ENCODE measurements around the gene CNFN. TPM values are rescaled to one million over a fixed set of nuclear protein-coding genes. Genes with fewer than 3 reads are reported as not detected.

The CNFN gene
- not detected for total RNA-seq
- polyA plus RNA-seq: under 1 TPM; 0.47 to 0.91 TPM
- long read RNA-seq, donor 1: 0 reads
- long read RNA-seq, donor 2: 0 reads
- long read RNA-seq, donor 3: 0 reads

DNA sequence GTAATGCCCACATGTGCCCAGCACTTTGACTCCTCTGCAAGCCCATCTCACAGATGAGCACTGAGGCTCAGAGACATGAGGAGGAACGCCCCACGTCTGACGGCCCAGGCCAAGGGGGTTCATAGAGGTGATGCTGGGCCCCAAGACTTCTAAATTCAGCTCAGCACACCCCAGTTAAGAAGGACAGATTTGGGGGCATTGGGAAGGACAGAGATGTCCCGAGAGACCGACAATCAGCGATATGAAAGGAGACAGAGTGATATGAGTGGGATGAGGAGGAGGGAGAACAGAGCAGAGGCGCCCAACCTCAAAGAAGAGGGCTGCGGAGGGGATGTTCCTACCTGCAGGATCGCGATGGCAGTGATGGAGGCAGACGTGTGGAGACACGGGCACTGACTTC, at the start of gene CNFN:
Gene CNFN, minus strand, starts transcription at position 399 of the 400 bp plus-strand sequence. CDS start 1,260 bp downstream, outside the sequence.
- intact Hi-C loops (cut with DNase I): loop anchor here in 1 of 4 donors (10.0 kb wide), 1 partner anchor 145 kb away; the partner anchor contains the start of gene GSK3A
- Histone ChIP-seq H3K36me3 (no peaks in the 10 kb centered on the region), H3K9me3 (no peaks in the 10 kb centered on the region), H3K4me1 (ENCODE audit: insufficient read depth) (peaks cover 2% of the 10 kb centered on the region), H3K27ac (no peak within 1 kb of the TSS), H3K27me3 (no peaks in the 10 kb centered on the region), H3K4me3 (no peak within 1 kb of the TSS)
- 35 to 45% (median 44%) methylated on average over 12 of the region's 12 CpGs for WGBS, 3 donors
- DNase-seq: no peak
- no peak for TF ChIP-seq POLR2A (IDR thresholded peaks at IDR 0.05)
- no peak for TF ChIP-seq CTCF (IDR thresholded peaks at IDR 0.05)
- TF ChIP-seq EP300 (IDR thresholded peaks at IDR 0.05): no peak

DNA sequence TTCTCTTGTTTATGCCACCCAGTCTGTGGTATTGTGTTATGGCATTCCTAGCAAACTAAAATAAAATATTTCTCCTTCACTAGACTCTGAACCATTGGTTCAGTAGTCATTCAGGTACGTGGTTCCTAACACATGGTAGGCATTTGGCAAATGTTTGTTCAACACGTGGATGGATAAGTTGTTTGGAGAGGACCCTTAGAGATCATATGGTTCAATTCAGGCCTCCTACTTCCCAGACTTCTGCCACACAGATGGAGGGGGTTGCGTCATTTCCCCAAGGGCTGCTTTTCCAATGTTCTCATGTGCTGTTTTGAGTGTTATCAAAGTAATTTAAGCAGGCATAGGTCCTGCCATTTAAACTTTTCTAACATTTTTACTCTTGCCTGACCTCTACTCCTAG, 45.9 kb upstream of the CNFN start:
- DNase-seq: no peak
- Histone ChIP-seq H3K9me3 (no peaks in the 10 kb centered on the region), H3K4me3 (no peak overlapping the region), H3K27me3 (no peaks in the 10 kb centered on the region), H3K27ac (no peak overlapping the region), H3K4me1 (ENCODE audit: insufficient read depth) (peaks cover 8% of the 10 kb centered on the region), H3K36me3 (no peaks in the 10 kb centered on the region)
- WGBS, 3 donors: 18 to 49% (median 25%) methylated on average over 3 of the region's 3 CpGs
- TF ChIP-seq EP300 (IDR thresholded peaks at IDR 0.05): no peak
- TF ChIP-seq POLR2A (IDR thresholded peaks at IDR 0.05): no peak
- TF ChIP-seq CTCF (IDR thresholded peaks at IDR 0.05): no peak
- intact Hi-C loops (cut with DNase I): no loop called here

DNA sequence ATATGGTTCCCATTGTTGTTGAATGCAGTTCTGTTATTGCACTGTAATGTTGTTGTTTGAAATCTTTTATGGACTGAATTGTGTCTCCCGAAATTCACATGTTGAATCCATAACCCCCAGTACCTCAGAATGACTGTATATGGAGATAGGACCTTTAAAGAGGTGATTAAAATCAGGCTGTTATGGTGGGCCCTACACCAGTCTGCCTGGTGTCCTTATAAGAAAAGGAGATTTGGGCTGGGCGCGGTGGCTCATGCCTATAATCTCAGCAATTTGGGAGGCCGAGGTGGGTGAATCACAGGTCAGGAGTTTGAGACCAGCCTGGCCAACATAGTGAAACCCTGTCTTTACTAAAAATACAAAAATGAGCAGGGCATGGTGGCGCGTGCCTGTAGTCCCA, 45.2 kb upstream of the CNFN start:
- no peak overlapping the region for H3K4me3 ChIP-seq
- H3K9me3 ChIP-seq: no peaks in the 10 kb centered on the region
- no peak overlapping the region for H3K27ac ChIP-seq
- no peaks in the 10 kb centered on the region for H3K27me3 ChIP-seq
- DNase-seq: no peak
- intact Hi-C loops (cut with DNase I): no loop called here
- H3K4me1 ChIP-seq (ENCODE audit: insufficient read depth): peaks cover 8% of the 10 kb centered on the region
- TF ChIP-seq POLR2A (IDR thresholded peaks at IDR 0.05): no peak
- no peak for TF ChIP-seq EP300 (IDR thresholded peaks at IDR 0.05)
- no peak for TF ChIP-seq CTCF (IDR thresholded peaks at IDR 0.05)
- no peaks in the 10 kb centered on the region for H3K36me3 ChIP-seq
- WGBS, 3 donors: 94 to 95% (median 95%) methylated on average over 6 of the region's 6 CpGs

DNA sequence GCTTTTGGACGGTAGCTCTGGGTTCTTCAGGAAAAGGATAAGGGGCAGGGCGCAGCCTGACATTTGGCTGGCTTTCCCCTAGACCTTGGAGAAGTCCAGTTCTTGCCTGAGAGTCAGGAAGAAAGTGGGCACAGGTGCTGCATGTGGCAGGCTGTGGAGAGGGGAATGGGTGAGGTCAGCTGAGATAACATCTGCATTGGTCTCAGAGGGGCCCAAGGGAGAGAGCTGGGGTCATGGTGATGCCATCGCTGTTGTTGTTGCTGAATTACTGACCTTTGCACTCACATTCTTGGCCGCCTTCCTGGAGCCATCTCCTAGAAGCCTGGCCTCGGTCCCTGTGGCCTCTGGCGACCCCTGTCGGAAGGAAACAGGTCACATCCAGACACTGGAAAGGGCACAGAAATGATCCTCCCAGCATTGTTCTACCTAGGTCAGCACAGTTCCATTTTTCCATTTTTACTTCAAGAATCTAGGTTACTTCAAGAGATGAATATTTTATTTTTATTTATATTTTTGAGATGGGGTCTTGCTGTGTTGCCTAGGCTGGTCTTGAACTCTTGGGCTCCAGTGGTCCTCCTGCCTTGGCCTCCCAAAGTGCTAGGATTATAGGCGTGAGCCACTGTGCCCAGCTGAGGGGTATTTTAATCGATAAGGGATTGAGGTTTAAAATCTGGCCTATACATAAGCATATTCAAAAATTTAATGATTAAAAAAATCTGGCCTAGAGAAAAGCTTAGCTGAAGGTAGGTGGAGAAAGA, 43.6 kb upstream of the CNFN start:
- DNase-seq: peak in 4 of 5 donors; percentile 18 to 65 (median 54)
- Histone ChIP-seq H3K27ac (no peak overlapping the region), H3K4me1 (ENCODE audit: insufficient read depth) (peaks cover 8% of the 10 kb centered on the region), H3K4me3 (no peak overlapping the region), H3K27me3 (no peaks in the 10 kb centered on the region), H3K36me3 (no peaks in the 10 kb centered on the region), H3K9me3 (no peaks in the 10 kb centered on the region)
- 47 to 52% (median 48%) methylated on average over 9 of the region's 9 CpGs for WGBS, 3 donors
- TF ChIP-seq CTCF (IDR thresholded peaks at IDR 0.05): no peak
- no peak for TF ChIP-seq EP300 (IDR thresholded peaks at IDR 0.05)
- no peak for TF ChIP-seq POLR2A (IDR thresholded peaks at IDR 0.05)
- intact Hi-C loops (cut with DNase I): no loop called here

Measured in ovary (tissue), 10 donors.